Endothelial cell of umbilical vein (primary cell): ENCODE measurements around the gene MORC1. TPM values are rescaled to one million over a fixed set of nuclear protein-coding genes. Genes with fewer than 3 reads are reported as not detected.

Experiments
- BruUV-seq: library from RNA; stranded (reverse); fragments of 400-500 nt; replicated peaks from 2 replicates; lab custom pipeline; 2021; lab: Mats Ljungman, UMichigan
- CTCF ChIA-PET: fragments of 300-600, 350-600 bp; sonication (Branson Sonifier 250); formaldehyde crosslinking; loops from one replicate; lab custom pipeline; 2021; ENCODE audit warnings: antibody characterized with exemption, inconsistent platforms; lab: Charles Lee
- POLR2A ChIA-PET: fragments of 300-600, 350-600 bp; sonication (Branson Sonifier 250); formaldehyde crosslinking; loops from one replicate; lab custom pipeline; 2021; ENCODE audit warnings: antibody characterized with exemption, inconsistent platforms; lab: Charles Lee
- DNase-seq: peaks from one replicate; pipeline ENCODE4 v3.0.0-alpha.2; 2011; ENCODE audit warnings: low read depth, low spot score
- FAIRE-seq: peaks from 2 replicates; lab custom pipeline; 2011; peaks lifted over from hg19 to GRCh38; lab: Jason Lieb, UNC
- H2AFZ ChIP-seq: 2 replicates; pipeline ENCODE4 v1.6.0; 2012; ENCODE audit warnings: low read depth, low read length, control low read depth, inconsistent platforms
- H3K27ac ChIP-seq: 2 replicates; pipeline ENCODE4 v1.5.1; 2011; ENCODE audit warnings: low read depth, mild to moderate bottlenecking, control low read depth, low read length, moderate library complexity; ENCODE audit not compliant: insufficient read depth
- H3K27me3 ChIP-seq, 2 experiments: 2 replicates each; pipeline versions ENCODE4 v1.6.0 to v1.6.1; 2011; ENCODE audit warnings: low read length in 2 of 2, mixed read lengths in 1 of 2; ENCODE audit not compliant: control insufficient read depth in 2 of 2, insufficient read depth in 2 of 2
- H3K36me3 ChIP-seq, 2 experiments: 2 replicates in 1 of 2; 3 replicates in 1 of 2; pipeline ENCODE4 v1.5.1; 2011; ENCODE audit warnings: low read length in 2 of 2, mild to moderate bottlenecking in 1 of 2, moderate library complexity in 1 of 2; ENCODE audit not compliant: control insufficient read depth in 2 of 2, insufficient read depth in 2 of 2; ENCODE audit errors: extremely low read depth in 1 of 2
- H3K4me1 ChIP-seq: 3 replicates; pipeline ENCODE4 v1.5.1; 2011; ENCODE audit warnings: mild to moderate bottlenecking, low read length; ENCODE audit not compliant: control insufficient read depth, insufficient read depth; ENCODE audit errors: extremely low read depth
- H3K4me2 ChIP-seq: 2 replicates; pipeline ENCODE4 v1.6.1; 2011; ENCODE audit warnings: low read length, control low read depth, mixed read lengths; ENCODE audit not compliant: insufficient read depth
- H3K4me3 ChIP-seq, 3 experiments: fragments of 200-600 bp in 1 of 3; sonication (generic), shearing (Covaris generic) in 1 of 3; replicated peaks in 1 of 3; 2 replicates each; pipeline ENCODE4 v1.5.1; 2011 to 2016; ENCODE audit warnings: control low read depth in 3 of 3, low read length in 3 of 3, mild to moderate bottlenecking in 2 of 3, inconsistent platforms in 1 of 3, low read depth in 1 of 3, moderate library complexity in 1 of 3; ENCODE audit not compliant: insufficient read depth in 1 of 3
- H3K79me2 ChIP-seq: 2 replicates; pipeline ENCODE4 v1.6.0; 2012; ENCODE audit warnings: low read length, inconsistent platforms; ENCODE audit not compliant: control insufficient read depth, insufficient read depth
- H3K9ac ChIP-seq: replicated peaks from 2 replicates; pipeline ENCODE3; 2011; ENCODE audit warnings: low read length, control low read depth; ENCODE audit not compliant: insufficient read depth; ENCODE audit errors: extremely low read depth
- H3K9me1 ChIP-seq: replicated peaks from 3 replicates; pipeline ENCODE4 v1.6.0; 2011; ENCODE audit warnings: mild to moderate bottlenecking, low read length; ENCODE audit not compliant: control insufficient read depth, insufficient read depth; ENCODE audit errors: extremely low read depth
- H3K9me3 ChIP-seq: replicated peaks from 2 replicates; pipeline ENCODE4 v1.5.1; 2012; ENCODE audit warnings: low read length, inconsistent platforms; ENCODE audit not compliant: control insufficient read depth, insufficient read depth
- H4K20me1 ChIP-seq: replicated peaks from 2 replicates; pipeline ENCODE3; 2011; ENCODE audit warnings: mild to moderate bottlenecking, low read length; ENCODE audit not compliant: control insufficient read depth, insufficient read depth; ENCODE audit errors: extremely low read depth
- CTCF ChIP-seq, 2 donors: IDR thresholded peaks; 1 replicate in 1 of 2; 2 replicates in 1 of 2; pipeline ENCODE4 v1.5.1; 2011; ENCODE audit warnings: low read length in 2 of 2, mild to moderate bottlenecking in 2 of 2, moderate library complexity in 2 of 2, control low read depth in 1 of 2, inconsistent platforms in 1 of 2, low read depth in 1 of 2; ENCODE audit not compliant: insufficient read depth in 1 of 2; ENCODE audit errors: extremely low read depth in 1 of 2
- EZH2 ChIP-seq: IDR thresholded peaks from 2 replicates; pipeline ENCODE4 v1.6.1; 2012; ENCODE audit warnings: borderline replicate concordance, low read depth, mild to moderate bottlenecking, moderate library complexity, low read length, inconsistent platforms; ENCODE audit not compliant: severe bottlenecking
- FOS ChIP-seq: IDR thresholded peaks from 2 replicates; pipeline ENCODE4 v1.6.1; 2011; ENCODE audit warnings: mild to moderate bottlenecking, low read length, moderate library complexity, borderline replicate concordance; ENCODE audit not compliant: insufficient read depth
- GATA2 ChIP-seq: IDR thresholded peaks from 2 replicates; pipeline ENCODE4 v1.7.0; 2011; ENCODE audit warnings: low read depth, mild to moderate bottlenecking, moderate library complexity, mixed read lengths, low read length; ENCODE audit not compliant: insufficient read length, insufficient read depth
- JUN ChIP-seq: IDR thresholded peaks from 2 replicates; pipeline ENCODE4 v1.6.1; 2011; ENCODE audit warnings: borderline replicate concordance, low read depth; ENCODE audit not compliant: insufficient read length, insufficient read depth
- MAX ChIP-seq: IDR thresholded peaks from 2 replicates; pipeline ENCODE4 v1.6.1; 2011; ENCODE audit not compliant: insufficient read depth, insufficient read length
- MYC ChIP-seq: IDR thresholded peaks from one replicate; pipeline ENCODE4 v1.6.1; 2011; ENCODE audit warnings: mild to moderate bottlenecking, low read depth, low read length
- POLR2A ChIP-seq: IDR thresholded peaks from 2 replicates; pipeline ENCODE4 v1.6.1; 2012; ENCODE audit warnings: low read depth, mild to moderate bottlenecking, control low read depth, low read length
- POLR2AphosphoS5 ChIP-seq: IDR thresholded peaks from 2 replicates; pipeline ENCODE4 v1.6.1; 2012; ENCODE audit warnings: low read depth, mild to moderate bottlenecking, control low read depth, low read length, moderate library complexity; ENCODE audit not compliant: insufficient read depth
- dilution Hi-C: fragments of 300-500 bp; cut with MboI; formaldehyde crosslinking; loops from one replicate; pipeline ENCODE4 v1.15.0; 2019; ENCODE audit warnings: low sequenced_read_pairs; ENCODE audit not compliant: extremely low pct_ligation_motif_present
- intact Hi-C: fragments of 100-400 bp; cut with micrococcal nuclease; formaldehyde crosslinking; loops from one replicate; pipeline ENCODE4 v1.10.0; 2022
- polyA plus RNA-seq, 4 experiments: library from polyadenylated mRNA; depleted of rRNA in 3 of 4; stranded (reverse) in 3 of 4; unstranded in 1 of 4; fragments of >200 nt; gene quantifications; 2 replicates each; pipeline versions ENCODE4 v1.2.1 to v1.2.3, GENCODE V29; 2011 to 2012; ENCODE audit warnings: missing spikeins in 1 of 4
- total RNA-seq: library from RNA; stranded (reverse); gene quantifications from 2 replicates; pipeline ENCODE4 v1.2.3, GENCODE V29; 2021

Gene MORC1
- total and polyA plus RNA-seq, 2 donors (not counting 3 experiments of a cell fraction or from before 2014, with no cell fraction given), result not detected

- Histone ChIP-seq H3K9ac (no peak overlapping the region), H3K27me3 (no peaks in the 10 kb centered on the region), H3K4me2 (no peak overlapping the region), H3K9me1 (no peaks in the 10 kb centered on the region), H3K27ac (no peak overlapping the region), H4K20me1 (no peaks in the 10 kb centered on the region), H3K9me3 (no peaks in the 10 kb centered on the region), H3K4me3 (no peak overlapping the region), H3K4me1 (no peaks in the 10 kb centered on the region), H2AFZ (no peak overlapping the region), H3K36me3 (no peaks in the 10 kb centered on the region), H3K79me2 (no peaks in the 10 kb centered on the region)
- no peak for DNase-seq
- dilution Hi-C loops, result no loop called here
- BruUV-seq, result no TSS peak
- no peak for FAIRE-seq
- POLR2A ChIA-PET, result no interaction called here
- CTCF ChIA-PET, result no interaction called here
- intact Hi-C loops, result no loop called here
- TF ChIP-seq POLR2A (no peak), CTCF (IDR thresholded peaks at IDR 0.05; ENCODE audit: extremely low read depth in 1 of 2, insufficient read depth in 1 of 2, low read depth in 1 of 2, low read length in 2 of 2) (no peak), MAX (no peak), EZH2 (no peak), GATA2 (no peak)
These were observed 650 bp upstream of the MORC1 start for GRCh38 chr3:109118584-109118983.

GRCh38 chr3:109116031-109116430, 1.9 kb downstream of the MORC1 start:
- no peaks in the 10 kb centered on the region for H3K9me1 ChIP-seq
- POLR2A ChIA-PET, result no interaction called here
- no peak for DNase-seq
- no TSS peak for BruUV-seq
- H4K20me1 ChIP-seq, result no peaks in the 10 kb centered on the region
- TF ChIP-seq GATA2, result no peak
- no peak for TF ChIP-seq JUN
- TF ChIP-seq MYC, result no peak
- no peak for TF ChIP-seq FOS
- no peak for TF ChIP-seq MAX
- TF ChIP-seq POLR2AphosphoS5, result no peak
- no peak for TF ChIP-seq EZH2
- no peak for TF ChIP-seq POLR2A
- TF ChIP-seq CTCF (IDR thresholded peaks at IDR 0.05; ENCODE audit: extremely low read depth in 1 of 2, insufficient read depth in 1 of 2, low read depth in 1 of 2, low read length in 2 of 2), result no peak
- intact Hi-C loops, result no loop called here
- H3K79me2 ChIP-seq, result no peaks in the 10 kb centered on the region
- H3K4me1 ChIP-seq, result no peaks in the 10 kb centered on the region
- H3K9me3 ChIP-seq, result no peaks in the 10 kb centered on the region
- H3K9ac ChIP-seq, result no peak overlapping the region
- dilution Hi-C loops, result no loop called here
- H3K27me3 ChIP-seq, result no peaks in the 10 kb centered on the region
- FAIRE-seq, result no peak
- no peaks in the 10 kb centered on the region for H3K36me3 ChIP-seq
- no peak overlapping the region for H3K4me2 ChIP-seq
- H3K4me3 ChIP-seq, result no peak overlapping the region
- CTCF ChIA-PET, result interaction anchor here (1.3 kb wide), 1 partner anchor 390 kb away, joined by 3 read pairs; no protein-coding TSS in a partner anchor
- H2AFZ ChIP-seq, result no peak overlapping the region
- no peak overlapping the region for H3K27ac ChIP-seq
